ENCODE results near the gene CXCL9.
"Not testable (repeated sequence)": the region's sequence is repeated elsewhere in the genome, so short reads cannot be mapped to it uniquely, and the experiment has no call there.

- not testable (repeated sequence) for TF ChIP-seq POLR2AphosphoS5, CTCF, POLR2A (IDR thresholded peaks at IDR 0.05)
These were observed 8.7 kb downstream of the CXCL9 start for GRCh38 chr4:75998525-75999147.
